Measurements from ENCODE around the gene TRIM14. TPM values are rescaled to one million over a fixed set of nuclear protein-coding genes. Genes with fewer than 3 reads are reported as not detected.
A peak's percentile ranks its signal among the peaks of the same experiment; 100 is the strongest.
"Not testable (repeated sequence)": the region's sequence is repeated elsewhere in the genome, so short reads cannot be mapped to it uniquely, and the experiment has no call there.

Gene TRIM14
- total RNA-seq, 1 donor from 2014 or later: 5.1 TPM

DNA sequence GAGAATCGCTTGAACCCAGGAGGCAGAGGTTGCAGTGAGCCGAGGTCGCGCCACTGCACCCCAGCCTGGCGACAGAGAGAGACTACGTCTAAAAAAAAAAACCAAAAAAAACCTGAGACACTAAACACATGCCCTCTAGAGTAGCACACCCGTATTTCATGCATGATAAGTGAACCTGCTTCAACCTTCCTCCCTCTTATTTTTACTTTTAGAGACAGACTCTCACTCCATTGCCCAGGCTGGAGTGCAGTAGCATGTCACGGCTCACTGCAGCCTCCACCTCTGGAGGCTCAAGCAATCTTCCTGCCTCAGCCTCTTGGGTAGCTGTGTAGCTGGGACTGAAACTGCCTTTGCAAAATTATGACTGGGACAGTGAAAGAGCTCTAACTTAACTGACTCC is 80.1 kb downstream of the TRIM14 start:
- no peak for DNase-seq (ENCODE audit: missing footprints)
- ATAC-seq: no peak
- intact Hi-C loops (cut with DNase I): no loop called here

DNA sequence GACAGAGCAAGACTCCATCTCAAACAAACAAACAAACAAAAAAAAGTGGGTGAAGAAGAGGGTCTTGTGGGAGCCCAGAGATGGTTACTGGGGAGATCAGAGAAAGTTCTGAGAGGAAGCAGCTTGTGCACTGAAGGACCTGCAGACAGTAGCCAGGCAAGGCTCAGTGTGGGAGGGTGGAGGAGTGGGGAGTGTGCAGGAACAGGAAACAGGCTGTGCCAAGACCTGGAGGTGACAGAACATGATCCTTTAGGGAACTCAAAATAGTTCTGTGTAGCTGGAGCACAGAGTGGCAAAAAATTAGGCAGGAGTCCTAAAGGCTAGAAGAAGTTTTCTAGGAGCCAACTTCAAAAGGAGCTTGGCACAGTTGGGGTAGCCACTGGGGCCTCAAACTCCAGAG is 81.7 kb downstream of the TRIM14 start:
- ATAC-seq: peak; percentile 91
- no peak for DNase-seq (ENCODE audit: missing footprints)
- intact Hi-C loops (cut with DNase I): loop anchor here (2.0 kb wide), 3 partner anchors 19 to 115 kb away; partner anchors contain the start of genes NANS and TRMO

- intact Hi-C loops (cut with DNase I): no loop called here
- peak; percentile 84 for DNase-seq (ENCODE audit: missing footprints)
Measured at GRCh38 chr9:98034593-98035546, 84.2 kb downstream of the TRIM14 start.

DNA sequence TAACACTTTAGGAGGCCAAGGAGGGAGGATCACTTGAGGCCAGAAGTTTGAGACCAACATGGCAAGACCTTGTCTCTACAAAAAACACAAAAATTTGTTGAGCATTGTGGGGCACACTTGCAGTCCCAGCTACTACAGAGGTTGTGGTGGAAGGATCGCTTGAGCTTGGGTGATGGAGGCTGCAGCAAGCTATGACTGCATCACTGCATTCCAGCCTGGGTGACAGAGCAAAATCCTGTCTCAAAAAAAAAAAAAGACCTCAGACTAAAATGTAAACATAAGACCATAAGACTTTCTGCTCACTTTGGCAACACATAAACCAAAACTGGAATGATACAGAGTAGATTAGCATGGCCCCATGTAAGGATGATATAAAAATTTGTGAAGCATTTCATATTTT is 87.1 kb downstream of the TRIM14 start:
- intact Hi-C loops (cut with DNase I): no loop called here
- DNase-seq (ENCODE audit: missing footprints) (no peak), ATAC-seq (no peak)

More at GRCh38 chr9:98034593-98035546, 84.2 kb downstream of the TRIM14 start:
- ATAC-seq: peak; percentile 72

- no peak for DNase-seq (ENCODE audit: missing footprints)
- no peak for ATAC-seq
- intact Hi-C loops (cut with DNase I): no loop called here
Measured at GRCh38 chr9:98031169-98031568, 87.9 kb downstream of the TRIM14 start.

- intact Hi-C loops (cut with DNase I): no loop called here
- no peak for ATAC-seq
- no peak for DNase-seq (ENCODE audit: missing footprints)
Measured at GRCh38 chr9:98024702-98025101, 94.3 kb downstream of the TRIM14 start.

- intact Hi-C loops (cut with DNase I): no loop called here
- ATAC-seq (no peak), DNase-seq (ENCODE audit: missing footprints) (no peak)
Measured at GRCh38 chr9:98022447-98022846, 96.6 kb downstream of the TRIM14 start.

GRCh38 chr9:98021306-98022040 is 97.5 kb downstream of the TRIM14 start:
- intact Hi-C loops (cut with DNase I): no loop called here
- peak; percentile 88 for ATAC-seq
- peak; percentile 74 for DNase-seq (ENCODE audit: missing footprints)

- ATAC-seq: no peak
- DNase-seq (ENCODE audit: missing footprints): no peak
- intact Hi-C loops (cut with DNase I): no loop called here
Measured at GRCh38 chr9:98020476-98021145, 98.4 kb downstream of the TRIM14 start.

- intact Hi-C loops (cut with DNase I): loop anchor here (5.0 kb wide), 2 partner anchors 37 to 38 kb away; partner anchors contain the start of genes ANP32B and NANS
- not testable (repeated sequence) for DNase-seq (ENCODE audit: missing footprints); ATAC-seq
Measured at GRCh38 chr9:98019869-98020268, 99.2 kb downstream of the TRIM14 start.

Other genes starting within 250 kb of the TRIM14 start
- gene TRMO, start 196.7 kb downstream of the TRIM14 start, total RNA-seq: 6.5 TPM
- 0.11 TPM for gene HEMGN, start 181.1 kb downstream of the TRIM14 start, total RNA-seq
- gene ANP32B, start 135.9 kb downstream of the TRIM14 start, total RNA-seq: 54.5 TPM
- 37.2 TPM for gene NANS, start 62.5 kb downstream of the TRIM14 start, total RNA-seq
- gene CORO2A, start 73.4 kb upstream of the TRIM14 start, total RNA-seq: 0.60 TPM
- 2.3 TPM for gene TBC1D2, start 136.4 kb upstream of the TRIM14 start, total RNA-seq